Measurements from ENCODE around the gene ACTL9. TPM values are rescaled to one million over a fixed set of nuclear protein-coding genes. Genes with fewer than 3 reads are reported as not detected.
"Not testable (repeated sequence)": the region's sequence is repeated elsewhere in the genome, so short reads cannot be mapped to it uniquely, and the experiment has no call there.

Gene ACTL9, protein sequence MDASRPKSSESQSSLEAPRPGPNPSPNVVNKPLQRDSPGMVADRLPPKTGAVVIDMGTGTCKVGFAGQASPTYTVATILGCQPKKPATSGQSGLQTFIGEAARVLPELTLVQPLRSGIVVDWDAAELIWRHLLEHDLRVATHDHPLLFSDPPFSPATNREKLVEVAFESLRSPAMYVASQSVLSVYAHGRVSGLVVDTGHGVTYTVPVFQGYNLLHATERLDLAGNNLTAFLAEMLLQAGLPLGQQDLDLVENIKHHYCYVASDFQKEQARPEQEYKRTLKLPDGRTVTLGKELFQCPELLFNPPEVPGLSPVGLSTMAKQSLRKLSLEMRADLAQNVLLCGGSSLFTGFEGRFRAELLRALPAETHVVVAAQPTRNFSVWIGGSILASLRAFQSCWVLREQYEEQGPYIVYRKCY
- not detected for total RNA-seq

DNA sequence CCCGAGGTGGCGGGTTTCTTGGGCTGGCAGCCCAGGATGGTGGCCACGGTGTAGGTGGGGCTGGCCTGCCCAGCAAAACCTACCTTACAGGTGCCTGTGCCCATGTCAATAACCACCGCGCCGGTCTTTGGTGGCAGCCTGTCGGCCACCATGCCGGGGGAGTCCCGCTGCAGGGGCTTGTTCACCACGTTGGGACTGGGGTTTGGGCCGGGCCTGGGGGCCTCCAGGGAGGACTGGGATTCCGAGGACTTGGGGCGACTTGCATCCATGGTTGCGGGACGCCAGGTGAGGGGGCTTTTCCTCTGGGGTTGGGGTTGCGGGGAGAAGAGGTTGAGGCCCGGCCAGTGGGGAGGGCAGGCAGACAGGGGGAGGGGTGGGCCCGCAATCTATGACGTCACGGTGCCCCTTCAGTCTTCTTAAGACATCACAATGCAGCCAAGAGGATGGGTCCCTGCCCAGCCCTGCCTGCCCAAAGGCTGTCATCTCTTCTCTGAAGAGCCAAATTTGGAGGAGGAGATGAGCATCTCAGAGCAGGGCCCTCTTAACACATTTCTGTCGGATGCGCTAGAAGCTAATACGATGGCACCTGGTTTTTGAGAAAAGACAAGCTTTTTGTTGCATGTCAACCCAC lies at the start of gene ACTL9:
Gene ACTL9 (minus strand): TSS at position 363 of the 631 bp plus-strand sequence. CDS start 94 bp downstream, at position 269.
- TF ChIP-seq, protein P1, sequence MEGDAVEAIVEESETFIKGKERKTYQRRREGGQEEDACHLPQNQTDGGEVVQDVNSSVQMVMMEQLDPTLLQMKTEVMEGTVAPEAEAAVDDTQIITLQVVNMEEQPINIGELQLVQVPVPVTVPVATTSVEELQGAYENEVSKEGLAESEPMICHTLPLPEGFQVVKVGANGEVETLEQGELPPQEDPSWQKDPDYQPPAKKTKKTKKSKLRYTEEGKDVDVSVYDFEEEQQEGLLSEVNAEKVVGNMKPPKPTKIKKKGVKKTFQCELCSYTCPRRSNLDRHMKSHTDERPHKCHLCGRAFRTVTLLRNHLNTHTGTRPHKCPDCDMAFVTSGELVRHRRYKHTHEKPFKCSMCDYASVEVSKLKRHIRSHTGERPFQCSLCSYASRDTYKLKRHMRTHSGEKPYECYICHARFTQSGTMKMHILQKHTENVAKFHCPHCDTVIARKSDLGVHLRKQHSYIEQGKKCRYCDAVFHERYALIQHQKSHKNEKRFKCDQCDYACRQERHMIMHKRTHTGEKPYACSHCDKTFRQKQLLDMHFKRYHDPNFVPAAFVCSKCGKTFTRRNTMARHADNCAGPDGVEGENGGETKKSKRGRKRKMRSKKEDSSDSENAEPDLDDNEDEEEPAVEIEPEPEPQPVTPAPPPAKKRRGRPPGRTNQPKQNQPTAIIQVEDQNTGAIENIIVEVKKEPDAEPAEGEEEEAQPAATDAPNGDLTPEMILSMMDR (IDR thresholded peaks at IDR 0.05) = no peak
- DNase-seq (ENCODE audit: low spot score) = no peak
- no peaks in the 10 kb centered on the region for H3K9me3 ChIP-seq
- no peak within 1 kb of the TSS for H3K4me3 ChIP-seq
- no peaks in the 10 kb centered on the region for H3K4me1 ChIP-seq
- no peaks in the 10 kb centered on the region for H3K27me3 ChIP-seq
- no peak within 1 kb of the TSS for H3K27ac ChIP-seq
- no peaks in the 10 kb centered on the region for H3K36me3 ChIP-seq

DNA sequence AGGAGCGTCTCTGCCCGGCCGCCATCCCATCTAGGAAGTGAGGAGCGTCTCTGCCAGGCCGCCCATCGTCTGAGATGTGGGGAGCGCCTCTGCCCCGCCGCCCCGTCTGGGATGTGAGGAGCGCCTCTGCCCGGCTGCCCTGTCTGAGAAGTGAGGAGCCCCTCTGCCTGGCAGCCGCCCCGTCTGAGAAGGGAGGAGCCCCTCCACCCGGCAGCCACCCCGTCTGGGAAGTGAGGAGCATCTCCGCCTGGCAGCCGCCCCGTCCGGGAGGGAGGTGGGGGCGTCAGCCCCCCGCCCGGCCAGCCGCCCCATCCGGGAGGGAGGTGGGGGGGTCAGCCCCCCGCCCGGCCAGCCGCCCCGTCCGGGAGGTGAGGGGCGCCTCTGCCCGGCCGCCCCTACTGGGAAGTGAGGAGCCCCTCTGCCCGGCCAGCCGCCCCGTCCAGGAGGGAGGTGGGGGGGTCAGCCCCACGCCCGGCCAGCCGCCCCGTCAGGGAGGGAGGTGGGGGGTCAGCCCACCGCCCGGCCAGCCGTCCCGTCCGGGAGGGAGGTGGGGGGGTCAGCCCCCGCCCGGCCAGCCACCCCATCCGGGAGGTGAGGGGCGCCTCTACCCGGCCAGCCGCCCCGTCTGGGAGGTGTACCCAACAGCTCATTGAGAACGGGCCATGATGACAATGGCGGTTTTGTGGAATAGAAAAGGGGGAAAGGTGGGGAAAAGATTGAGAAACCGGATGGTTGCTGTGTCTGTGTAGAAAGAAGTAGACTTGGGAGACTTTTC lies 40.9 kb upstream of the ACTL9 start:
- H3K36me3 ChIP-seq; H3K27me3 ChIP-seq; H3K9me3 ChIP-seq; H3K27ac ChIP-seq; H3K4me3 ChIP-seq; DNase-seq (ENCODE audit: low spot score); H3K4me1 ChIP-seq: not testable (repeated sequence)

DNA sequence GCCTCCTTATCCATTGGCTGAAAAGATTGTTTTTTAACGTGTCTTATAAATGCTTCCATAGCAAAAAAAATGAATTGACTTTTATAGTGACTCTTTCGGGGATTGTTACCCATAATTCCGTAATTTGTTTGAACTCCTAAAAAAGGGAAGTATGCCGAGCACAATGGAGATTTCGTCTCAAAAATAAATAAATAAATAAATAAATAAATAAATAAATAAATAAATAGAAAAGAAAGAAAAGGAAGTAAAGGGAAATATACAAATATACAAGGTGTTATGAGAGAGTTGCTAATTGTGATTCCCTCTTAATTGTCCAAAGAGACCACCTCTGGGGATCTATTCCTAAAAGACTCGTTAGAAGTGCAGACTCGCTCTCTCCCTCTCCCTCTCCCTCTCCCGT lies 39.8 kb upstream of the ACTL9 start:
- Histone ChIP-seq H3K36me3 (no peaks in the 10 kb centered on the region), H3K9me3 (no peaks in the 10 kb centered on the region), H3K4me1 (no peaks in the 10 kb centered on the region), H3K4me3 (no peak overlapping the region), H3K27me3 (no peaks in the 10 kb centered on the region), H3K27ac (no peak overlapping the region)
- TF ChIP-seq, protein P1 (IDR thresholded peaks at IDR 0.05) = no peak
- no peak for DNase-seq (ENCODE audit: low spot score)

DNA sequence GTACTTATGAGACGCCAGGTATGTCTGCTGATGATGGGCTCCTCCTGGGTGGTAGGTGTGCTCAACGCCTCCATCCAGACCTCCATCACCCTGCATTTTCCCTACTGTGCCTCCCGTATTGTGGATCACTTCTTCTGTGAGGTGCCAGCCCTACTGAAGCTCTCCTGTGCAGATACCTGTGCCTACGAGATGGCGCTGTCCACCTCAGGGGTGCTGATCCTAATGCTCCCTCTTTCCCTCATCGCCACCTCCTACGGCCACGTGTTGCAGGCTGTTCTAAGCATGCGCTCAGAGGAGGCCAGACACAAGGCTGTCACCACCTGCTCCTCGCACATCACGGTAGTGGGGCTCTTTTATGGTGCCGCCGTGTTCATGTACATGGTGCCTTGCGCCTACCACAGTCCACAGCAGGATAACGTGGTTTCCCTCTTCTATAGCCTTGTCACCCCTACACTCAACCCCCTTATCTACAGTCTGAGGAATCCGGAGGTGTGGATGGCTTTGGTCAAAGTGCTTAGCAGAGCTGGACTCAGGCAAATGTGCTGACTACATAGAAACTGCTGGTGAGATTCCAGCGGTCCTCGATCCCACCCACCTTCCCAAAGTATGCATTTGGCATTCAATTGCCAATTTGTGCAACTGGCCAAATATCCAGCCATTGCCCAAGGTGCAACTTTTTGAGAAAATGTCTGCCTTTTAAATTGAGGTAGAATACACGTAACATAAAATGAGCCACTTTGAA lies 33.0 kb upstream of the ACTL9 start:
- H3K27me3 ChIP-seq = no peaks in the 10 kb centered on the region
- TF ChIP-seq, protein P1 (IDR thresholded peaks at IDR 0.05) = no peak
- no peaks in the 10 kb centered on the region for H3K9me3 ChIP-seq
- no peak for DNase-seq (ENCODE audit: low spot score)
- H3K36me3 ChIP-seq = no peaks in the 10 kb centered on the region
- no peak overlapping the region for H3K4me3 ChIP-seq
- no peaks in the 10 kb centered on the region for H3K4me1 ChIP-seq
- no peak overlapping the region for H3K27ac ChIP-seq

DNA sequence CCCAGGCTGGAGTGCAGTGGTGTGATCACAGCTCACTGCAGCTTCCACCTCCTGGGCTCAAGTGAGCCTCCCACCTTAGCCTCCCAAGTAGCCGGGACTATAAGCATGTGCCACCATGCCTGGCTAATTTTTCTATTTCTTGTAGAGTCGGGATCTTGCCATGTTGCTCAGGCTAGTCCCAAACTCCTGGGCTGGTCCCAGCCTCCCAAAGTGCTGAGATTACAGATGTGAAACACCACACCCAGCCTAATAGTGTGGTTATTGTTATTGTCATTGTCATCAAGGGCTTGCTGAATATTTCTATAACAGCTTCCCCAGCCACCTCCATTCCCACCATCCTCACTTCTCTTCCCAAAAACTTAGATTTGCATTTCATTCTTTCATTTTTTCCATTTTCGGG lies 25.7 kb upstream of the ACTL9 start:
- TF ChIP-seq, protein P1 (IDR thresholded peaks at IDR 0.05) = no peak
- Histone ChIP-seq H3K4me1 (no peaks in the 10 kb centered on the region), H3K9me3 (no peaks in the 10 kb centered on the region), H3K4me3 (no peak overlapping the region), H3K36me3 (no peaks in the 10 kb centered on the region), H3K27me3 (no peaks in the 10 kb centered on the region), H3K27ac (no peak overlapping the region)
- no peak for DNase-seq (ENCODE audit: low spot score)

All from right atrium auricular region (tissue), 2 donors.